GM12878 (cell line): ENCODE data around the gene NRG3. TPM values are rescaled to one million over a fixed set of nuclear protein-coding genes. Genes with fewer than 3 reads are reported as not detected.

Experiments used
- ATAC-seq: fragments of 200-7000 bp; cut with Tn5 transposase; 3 replicates; pipeline ENCODE4 v1.9.1; 2020; ENCODE audit warnings: mild to moderate bottlenecking, moderate library complexity
- BruUV-seq: library from RNA; stranded (reverse); fragments of 400-500 nt; replicated peaks from 2 replicates; lab custom pipeline; 2021; lab: Mats Ljungman, UMichigan
- CTCF ChIA-PET: fragments of 300-600 bp; sonication (Branson Sonifier 250); formaldehyde crosslinking; extraction: SDS; loops from one replicate; lab custom pipeline; 2021; ENCODE audit warnings: inconsistent platforms; lab: Yijun Ruan, JAX
- POLR2A ChIA-PET: fragments of 350-600 bp; formaldehyde crosslinking; extraction: SDS; loops from one replicate; lab custom pipeline; 2021; ENCODE audit warnings: inconsistent platforms; lab: Charles Lee
- RAD21 ChIA-PET: fragments of 300-600 bp; sonication (Branson Sonifier 250); formaldehyde crosslinking; loops from one replicate; lab custom pipeline; 2023; ENCODE audit warnings: antibody characterized with exemption; ENCODE audit not compliant: unreplicated experiment; lab: Charles Lee
- SMC1A ChIA-PET: fragments of 300-600 bp; sonication (Branson Sonifier 250); formaldehyde crosslinking; loops from one replicate; lab custom pipeline; 2023; ENCODE audit not compliant: unreplicated experiment, uncharacterized antibody; lab: Charles Lee
- DNase-seq: peaks from one replicate; pipeline ENCODE4 v3.0.0-alpha.2; 2011; ENCODE audit warnings: low read depth, low spot score
- FAIRE-seq: peaks from 3 replicates; lab custom pipeline; 2011; peaks lifted over from hg19 to GRCh38; lab: Jason Lieb, UNC
- H2AFZ ChIP-seq: 2 replicates; pipeline ENCODE4 v1.6.0; 2011; ENCODE audit warnings: low read depth, low read length, control low read depth; ENCODE audit not compliant: control insufficient read depth
- H3K27ac ChIP-seq: 2 replicates; pipeline ENCODE4 v1.5.1; 2011; ENCODE audit warnings: control low read depth; ENCODE audit not compliant: control insufficient read depth, insufficient read depth
- H3K27me3 ChIP-seq, 2 experiments: replicated peaks in 1 of 2; 2 replicates each; pipeline versions ENCODE4 v1.6.0 to v1.6.1; 2011; ENCODE audit warnings: low read length in 1 of 2; ENCODE audit not compliant: control insufficient read depth in 2 of 2, insufficient read depth in 2 of 2
- H3K36me3 ChIP-seq, 2 experiments: 2 replicates each; pipeline ENCODE4 v1.5.1; 2011; ENCODE audit warnings: low read length in 1 of 2; ENCODE audit not compliant: control insufficient read depth in 2 of 2, insufficient read depth in 2 of 2
- H3K4me1 ChIP-seq: 2 replicates; pipeline ENCODE4 v1.6.1; 2011; ENCODE audit warnings: mild to moderate bottlenecking, low read length, moderate library complexity, mixed read lengths; ENCODE audit not compliant: control insufficient read depth, insufficient read depth
- H3K4me2 ChIP-seq: 2 replicates; pipeline ENCODE4 v1.6.0; 2011; ENCODE audit warnings: control low read depth; ENCODE audit not compliant: control insufficient read depth, insufficient read depth
- H3K4me3 ChIP-seq: fragments of 200-600 bp; sonication (generic); 2 replicates; pipeline ENCODE4 v1.5.1; 2016
- H3K79me2 ChIP-seq: 2 replicates; pipeline ENCODE4 v1.6.0; 2011; ENCODE audit warnings: low read length; ENCODE audit not compliant: control insufficient read depth, insufficient read depth
- H3K9ac ChIP-seq: 2 replicates; pipeline ENCODE4 v1.8.0; 2011; ENCODE audit warnings: low read length, control low read depth, mixed read lengths; ENCODE audit not compliant: control insufficient read depth, insufficient read depth
- H3K9me3 ChIP-seq: replicated peaks from 3 replicates; pipeline ENCODE4 v1.5.1; 2011; ENCODE audit warnings: mild to moderate bottlenecking, low read length; ENCODE audit not compliant: control insufficient read depth, insufficient read depth
- H4K20me1 ChIP-seq: 2 replicates; pipeline ENCODE4 v1.6.0; 2011; ENCODE audit not compliant: control insufficient read depth, insufficient read depth
- EZH2 ChIP-seq: IDR thresholded peaks from 2 replicates; pipeline ENCODE4 v1.6.1; 2012; ENCODE audit warnings: low read depth, mild to moderate bottlenecking, control low read depth, inconsistent platforms, low read length, borderline replicate concordance; ENCODE audit not compliant: control insufficient read depth
- MEF2A ChIP-seq: IDR thresholded peaks from 2 replicates; pipeline ENCODE4 v1.6.1; 2011; ENCODE audit warnings: low read depth, mild to moderate bottlenecking, low read length, moderate library complexity; ENCODE audit not compliant: insufficient read depth
- WGBS: methylation state at CpG from one replicate; pipeline ENCODE4 v1.1.6; 2016; ENCODE audit warnings: low lambda C conversion rate; ENCODE audit not compliant: insufficient replicate concordance, insufficient coverage; ENCODE audit errors: missing lambda C conversion rate; 5-methylcytosine and 5-hydroxymethylcytosine counted together
- in situ Hi-C: fragments of 300-500 bp; cut with MboI; formaldehyde crosslinking; loops from 9 replicates; pipeline ENCODE4 v1.14.3; 2018; ENCODE audit warnings: mixed read lengths
- intact Hi-C: fragments of 100-400 bp; cut with micrococcal nuclease; formaldehyde crosslinking; loops from one replicate; pipeline ENCODE4 v1.14.2; 2022; ENCODE audit not compliant: unreplicated experiment
- polyA plus RNA-seq, 11 experiments: library from polyadenylated mRNA; depleted of rRNA in 4 of 11; unstranded in 6 of 11; stranded (reverse) in 5 of 11; fragments of >200 nt; fragmentation: Nextera tagmentation in 4 of 11; fragmentation: Illumina TruSeq in 1 of 11; extraction: Ambion mirVana in 4 of 11; extraction: Trizol in 1 of 11; gene quantifications; 1 replicate in 1 of 11; 2 replicates in 10 of 11; pipeline versions ENCODE4 v1.2.1 to v1.2.3, GENCODE V29; 2011 to 2016; ENCODE audit warnings: inconsistent platforms in 2 of 11, missing spikeins in 2 of 11, low read depth in 1 of 11
- total RNA-seq, 4 experiments: library from RNA; depleted of rRNA in 3 of 4; stranded (reverse); fragments of >200 nt in 3 of 4; fragmentation: Illumina TruSeq in 1 of 4; extraction: Trizol in 1 of 4; gene quantifications; 2 replicates each; pipeline versions ENCODE4 v1.2.1 to v1.2.3, GENCODE V29; 2013 to 2021
- TF ChIP-seq, protein P1 (sequence below): fragments of 150-350 bp; IDR thresholded peaks from 2 replicates; pipeline ENCODE4 v1.6.1; 2016; ENCODE audit warnings: low read depth, low read length
- TF ChIP-seq, protein P2 (sequence below): fragments of 450-650 bp; formaldehyde crosslinking; IDR thresholded peaks from 2 replicates; pipeline ENCODE4 v1.4.0; 2020; ENCODE audit warnings: mild to moderate bottlenecking, moderate library complexity

NRG3 gene
- total and polyA plus RNA-seq, 10 of the 15 experiments (the other 5 are each of a cell fraction or from before 2014, with no cell fraction given) = 0.03 to 0.41 (median 0.17) TPM; not detected in 3

DNA sequence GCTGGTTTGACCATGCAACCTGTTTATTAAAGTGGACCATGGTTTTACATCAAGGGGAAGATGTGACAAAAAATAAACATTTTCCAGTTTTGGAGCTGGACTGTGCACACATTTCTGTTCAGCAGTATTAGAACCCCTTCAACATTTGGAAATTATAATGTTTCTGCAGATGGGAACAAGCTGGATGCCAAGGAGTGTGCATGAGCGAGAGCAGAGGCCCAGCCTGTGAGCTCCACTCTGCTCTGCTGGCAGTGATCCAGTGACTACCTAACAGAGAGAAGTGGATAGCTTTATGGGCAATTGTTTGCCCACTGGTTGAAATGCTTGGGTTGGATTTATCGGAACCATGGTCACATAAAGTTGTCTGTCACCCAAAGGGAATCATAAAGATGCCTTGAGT, 456.7 kb downstream of the NRG3 start:
- WGBS = 0% methylated on average over 2 of the region's 2 CpGs
- ChIA-PET CTCF (no interaction called here), SMC1A (no interaction called here), RAD21 (no interaction called here), POLR2A (no interaction called here)
- no peaks in the 10 kb centered on the region for H3K36me3 ChIP-seq
- H2AFZ ChIP-seq = no peak overlapping the region
- H3K27ac ChIP-seq = no peak overlapping the region
- no peak for DNase-seq
- no peaks in the 10 kb centered on the region for H3K4me1 ChIP-seq
- no peak overlapping the region for H3K4me3 ChIP-seq
- no peak for FAIRE-seq
- intact Hi-C loops = no loop called here
- H3K4me2 ChIP-seq = no peak overlapping the region
- TF ChIP-seq, protein P1, sequence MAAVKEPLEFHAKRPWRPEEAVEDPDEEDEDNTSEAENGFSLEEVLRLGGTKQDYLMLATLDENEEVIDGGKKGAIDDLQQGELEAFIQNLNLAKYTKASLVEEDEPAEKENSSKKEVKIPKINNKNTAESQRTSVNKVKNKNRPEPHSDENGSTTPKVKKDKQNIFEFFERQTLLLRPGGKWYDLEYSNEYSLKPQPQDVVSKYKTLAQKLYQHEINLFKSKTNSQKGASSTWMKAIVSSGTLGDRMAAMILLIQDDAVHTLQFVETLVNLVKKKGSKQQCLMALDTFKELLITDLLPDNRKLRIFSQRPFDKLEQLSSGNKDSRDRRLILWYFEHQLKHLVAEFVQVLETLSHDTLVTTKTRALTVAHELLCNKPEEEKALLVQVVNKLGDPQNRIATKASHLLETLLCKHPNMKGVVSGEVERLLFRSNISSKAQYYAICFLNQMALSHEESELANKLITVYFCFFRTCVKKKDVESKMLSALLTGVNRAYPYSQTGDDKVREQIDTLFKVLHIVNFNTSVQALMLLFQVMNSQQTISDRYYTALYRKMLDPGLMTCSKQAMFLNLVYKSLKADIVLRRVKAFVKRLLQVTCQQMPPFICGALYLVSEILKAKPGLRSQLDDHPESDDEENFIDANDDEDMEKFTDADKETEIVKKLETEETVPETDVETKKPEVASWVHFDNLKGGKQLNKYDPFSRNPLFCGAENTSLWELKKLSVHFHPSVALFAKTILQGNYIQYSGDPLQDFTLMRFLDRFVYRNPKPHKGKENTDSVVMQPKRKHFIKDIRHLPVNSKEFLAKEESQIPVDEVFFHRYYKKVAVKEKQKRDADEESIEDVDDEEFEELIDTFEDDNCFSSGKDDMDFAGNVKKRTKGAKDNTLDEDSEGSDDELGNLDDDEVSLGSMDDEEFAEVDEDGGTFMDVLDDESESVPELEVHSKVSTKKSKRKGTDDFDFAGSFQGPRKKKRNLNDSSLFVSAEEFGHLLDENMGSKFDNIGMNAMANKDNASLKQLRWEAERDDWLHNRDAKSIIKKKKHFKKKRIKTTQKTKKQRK = no peak
- TF ChIP-seq EZH2 = no peak
- no peak for TF ChIP-seq MEF2A
- TF ChIP-seq, protein P2, sequence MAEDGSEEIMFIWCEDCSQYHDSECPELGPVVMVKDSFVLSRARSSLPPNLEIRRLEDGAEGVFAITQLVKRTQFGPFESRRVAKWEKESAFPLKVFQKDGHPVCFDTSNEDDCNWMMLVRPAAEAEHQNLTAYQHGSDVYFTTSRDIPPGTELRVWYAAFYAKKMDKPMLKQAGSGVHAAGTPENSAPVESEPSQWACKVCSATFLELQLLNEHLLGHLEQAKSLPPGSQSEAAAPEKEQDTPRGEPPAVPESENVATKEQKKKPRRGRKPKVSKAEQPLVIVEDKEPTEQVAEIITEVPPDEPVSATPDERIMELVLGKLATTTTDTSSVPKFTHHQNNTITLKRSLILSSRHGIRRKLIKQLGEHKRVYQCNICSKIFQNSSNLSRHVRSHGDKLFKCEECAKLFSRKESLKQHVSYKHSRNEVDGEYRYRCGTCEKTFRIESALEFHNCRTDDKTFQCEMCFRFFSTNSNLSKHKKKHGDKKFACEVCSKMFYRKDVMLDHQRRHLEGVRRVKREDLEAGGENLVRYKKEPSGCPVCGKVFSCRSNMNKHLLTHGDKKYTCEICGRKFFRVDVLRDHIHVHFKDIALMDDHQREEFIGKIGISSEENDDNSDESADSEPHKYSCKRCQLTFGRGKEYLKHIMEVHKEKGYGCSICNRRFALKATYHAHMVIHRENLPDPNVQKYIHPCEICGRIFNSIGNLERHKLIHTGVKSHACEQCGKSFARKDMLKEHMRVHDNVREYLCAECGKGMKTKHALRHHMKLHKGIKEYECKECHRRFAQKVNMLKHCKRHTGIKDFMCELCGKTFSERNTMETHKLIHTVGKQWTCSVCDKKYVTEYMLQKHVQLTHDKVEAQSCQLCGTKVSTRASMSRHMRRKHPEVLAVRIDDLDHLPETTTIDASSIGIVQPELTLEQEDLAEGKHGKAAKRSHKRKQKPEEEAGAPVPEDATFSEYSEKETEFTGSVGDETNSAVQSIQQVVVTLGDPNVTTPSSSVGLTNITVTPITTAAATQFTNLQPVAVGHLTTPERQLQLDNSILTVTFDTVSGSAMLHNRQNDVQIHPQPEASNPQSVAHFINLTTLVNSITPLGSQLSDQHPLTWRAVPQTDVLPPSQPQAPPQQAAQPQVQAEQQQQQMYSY (CRISPR knock-in tag) = no peak
- H3K27me3 ChIP-seq = no peaks in the 10 kb centered on the region
- H4K20me1 ChIP-seq = no peaks in the 10 kb centered on the region
- H3K9me3 ChIP-seq = no peaks in the 10 kb centered on the region
- in situ Hi-C loops = no loop called here
- no peak for ATAC-seq
- no peak overlapping the region for H3K9ac ChIP-seq
- no peaks in the 10 kb centered on the region for H3K79me2 ChIP-seq
- no TSS peak for BruUV-seq
